Measurements from ENCODE around the gene ANAPC2. TPM values are rescaled to one million over a fixed set of nuclear protein-coding genes. Genes with fewer than 3 reads are reported as not detected.

Gene ANAPC2
- total RNA-seq, 1 donor from 2014 or later, result 74.5 TPM

DNA sequence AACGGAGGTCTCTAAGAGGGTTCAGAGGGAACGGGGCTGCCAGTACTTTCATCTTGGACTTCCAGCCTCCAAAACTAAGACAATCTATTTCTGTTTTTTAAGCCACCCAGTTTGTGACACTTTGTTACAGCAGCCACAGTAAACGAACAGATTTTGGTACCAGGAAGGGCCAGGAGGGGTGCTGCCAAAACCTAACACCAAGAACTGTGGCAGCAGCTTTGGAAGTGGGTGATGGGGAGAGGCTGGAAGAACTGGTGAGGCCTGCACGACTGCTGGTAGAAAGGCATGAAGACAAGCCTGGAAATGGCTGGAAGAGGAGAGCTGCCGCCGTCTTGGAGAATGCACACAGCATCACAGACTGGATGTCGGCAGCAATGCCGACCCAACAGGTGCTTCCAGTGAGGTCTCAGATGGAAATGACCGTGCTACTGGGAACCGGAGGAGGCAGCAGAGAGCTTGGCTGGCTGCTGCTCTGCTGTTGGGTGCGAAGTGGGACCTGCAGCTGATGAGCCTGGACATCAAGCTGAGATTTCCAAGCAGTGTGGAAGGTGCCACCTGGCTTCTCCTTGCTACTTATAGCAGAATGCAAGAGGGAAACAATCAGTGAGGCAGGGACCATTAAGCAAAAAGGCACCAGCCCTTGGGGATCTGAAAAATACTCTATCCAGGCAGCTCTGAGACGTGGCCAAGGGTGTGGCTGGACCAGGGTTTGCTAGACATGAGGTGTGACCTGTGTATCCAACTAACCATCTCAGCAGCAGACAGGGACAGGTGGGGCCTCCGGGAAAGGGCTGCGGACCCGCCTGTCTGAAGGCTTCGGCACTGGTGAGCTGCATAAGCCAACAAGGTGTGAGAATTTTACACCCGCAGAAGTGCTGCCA is 11.8 kb downstream of the ANAPC2 start:
- no peak for DNase-seq (ENCODE audit: low spot score)

DNA sequence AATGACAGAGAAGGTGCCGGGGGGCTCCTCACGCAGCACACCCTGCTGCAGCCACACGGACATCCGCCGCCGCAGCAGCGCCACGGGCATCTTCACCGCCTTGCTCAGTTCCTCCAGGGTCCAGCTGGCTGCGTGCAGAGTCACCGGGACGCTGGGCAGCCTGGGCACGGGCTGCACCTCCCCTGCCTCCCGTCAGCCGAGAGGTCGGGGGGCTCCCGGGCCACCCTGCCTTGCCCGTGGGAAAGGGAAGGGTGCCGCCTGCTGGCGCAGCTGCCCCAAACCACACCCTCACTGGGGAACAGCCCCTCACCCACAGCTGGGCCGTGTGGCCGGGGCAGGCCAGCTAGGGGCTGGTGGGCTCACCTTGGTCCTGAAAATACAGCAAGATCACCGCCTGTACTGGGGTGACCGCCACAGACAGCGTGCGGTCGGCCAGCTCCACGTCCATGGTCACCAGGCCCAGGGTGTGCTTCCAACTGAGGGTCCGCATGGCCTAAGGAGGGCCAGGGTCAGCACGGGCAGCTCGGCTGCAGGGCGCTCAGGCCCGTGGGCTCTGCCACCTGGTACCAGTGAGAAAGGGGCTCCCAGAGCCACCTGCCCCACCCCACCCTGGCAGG is 12.9 kb downstream of the ANAPC2 start:
- DNase-seq (ENCODE audit: low spot score), result no peak

DNA sequence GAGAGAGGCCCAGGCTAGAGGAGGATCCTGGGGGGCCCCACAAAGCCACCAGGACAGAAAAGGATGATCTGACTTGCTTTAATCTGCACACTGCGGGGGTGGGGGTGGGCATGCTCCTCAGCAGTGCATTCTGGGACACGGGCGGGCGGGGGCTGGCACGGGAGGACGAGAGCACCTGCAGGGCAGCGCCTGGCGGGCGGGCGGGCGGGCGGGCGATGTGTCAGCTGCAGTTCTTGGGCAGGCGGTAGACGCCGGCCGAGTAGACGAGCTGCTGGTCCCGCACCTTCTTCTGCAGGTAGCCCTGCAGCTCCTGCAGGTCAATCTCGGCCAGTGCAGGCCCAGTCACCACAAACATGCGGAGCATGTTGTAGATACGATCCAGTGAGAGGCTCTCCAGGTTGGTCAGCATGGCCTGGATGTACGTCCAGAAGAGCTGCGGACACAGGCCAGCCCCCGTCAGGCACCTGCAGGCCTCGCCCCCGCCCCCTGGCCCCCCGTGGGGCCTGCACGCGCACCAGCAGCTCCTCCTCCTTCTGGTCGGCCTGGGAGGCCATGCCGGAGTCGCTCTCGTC is 13.6 kb downstream of the ANAPC2 start:
- no peak for DNase-seq (ENCODE audit: low spot score)

DNA sequence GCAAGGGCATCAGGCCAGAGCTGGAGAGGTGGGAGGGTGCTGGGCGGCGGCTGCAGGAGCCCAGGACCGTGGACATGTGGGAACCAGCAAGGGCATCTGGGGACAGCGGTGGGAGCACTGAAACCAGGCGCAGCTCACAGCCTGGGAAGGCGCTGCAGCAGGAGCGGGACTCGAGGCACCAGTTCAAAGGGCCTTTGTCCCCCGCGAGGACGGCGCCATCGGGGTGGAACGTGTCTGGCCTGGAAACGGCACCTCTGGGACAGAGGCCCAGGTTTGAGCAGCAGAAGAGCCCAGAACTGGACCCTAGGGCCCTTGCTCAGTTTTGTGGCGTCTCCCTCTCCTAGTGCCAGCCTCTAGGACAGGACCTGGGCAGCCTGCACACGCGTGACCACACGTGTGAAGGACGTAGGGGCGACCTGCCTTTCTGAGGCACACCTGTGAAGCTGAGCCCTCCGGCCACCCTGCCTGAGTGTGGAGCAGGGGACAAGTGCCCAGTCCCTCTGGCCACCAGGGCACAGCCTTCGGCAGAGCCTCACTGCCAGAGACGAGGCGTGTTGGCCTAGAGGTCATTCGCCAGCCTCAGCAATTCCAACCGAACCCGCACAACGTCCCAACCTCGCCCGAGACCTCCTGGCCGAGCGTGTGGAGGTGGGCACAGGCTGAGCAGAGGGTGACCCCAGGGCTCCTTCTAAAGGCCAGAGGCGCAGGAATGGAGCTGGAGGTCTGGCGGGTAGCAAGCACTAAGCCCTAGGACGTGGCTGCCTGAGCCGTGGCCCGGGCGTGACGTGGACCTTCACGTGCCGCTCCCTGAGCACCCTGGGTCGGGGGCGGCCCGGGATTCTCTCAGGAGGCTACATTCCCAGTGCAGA is 14.3 kb downstream of the ANAPC2 start:
- DNase-seq (ENCODE audit: low spot score), result no peak

DNA sequence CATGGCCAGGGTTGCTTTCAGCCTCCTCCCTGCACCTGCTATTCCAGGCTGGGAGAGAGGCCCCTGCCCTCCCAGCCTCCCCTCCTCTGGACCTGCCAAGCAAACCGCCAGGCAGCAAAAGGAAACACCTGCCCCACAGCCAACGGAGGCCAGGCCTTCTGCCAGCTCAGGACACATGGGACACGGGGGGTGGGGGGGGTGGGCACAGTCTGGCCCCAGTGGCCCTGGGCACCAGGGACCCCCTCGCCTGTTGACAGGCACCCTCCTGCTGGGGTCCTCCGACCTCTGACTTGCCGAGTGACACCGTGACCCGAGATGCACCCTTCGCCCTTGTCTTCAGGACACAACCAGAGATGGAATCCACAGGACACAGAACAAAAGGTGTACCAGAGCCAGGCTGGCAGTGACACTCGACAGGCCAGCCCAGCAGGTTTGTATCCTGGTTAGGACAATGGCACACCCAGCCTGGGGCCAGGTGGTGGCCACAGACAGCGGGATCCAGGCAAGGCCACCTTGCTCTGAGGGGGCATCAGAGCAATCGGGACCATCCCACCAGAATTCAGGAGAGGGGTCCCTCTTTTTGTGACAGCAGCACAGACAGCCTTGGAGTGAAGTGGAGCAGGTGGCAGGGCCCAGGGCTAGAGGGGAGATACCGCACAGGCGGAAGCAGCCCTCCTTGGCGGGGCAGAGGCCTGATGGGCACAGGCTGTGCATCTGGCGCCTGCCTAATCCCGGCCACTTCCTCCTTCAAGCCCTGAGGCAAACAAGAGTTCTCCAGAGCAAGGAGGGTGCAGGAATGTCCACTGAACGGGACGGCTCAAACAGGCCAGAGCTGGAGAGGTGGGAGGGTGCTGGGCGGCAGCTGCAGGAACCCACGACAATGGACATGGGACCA is 15.2 kb downstream of the ANAPC2 start:
- no peak for DNase-seq (ENCODE audit: low spot score)

DNA sequence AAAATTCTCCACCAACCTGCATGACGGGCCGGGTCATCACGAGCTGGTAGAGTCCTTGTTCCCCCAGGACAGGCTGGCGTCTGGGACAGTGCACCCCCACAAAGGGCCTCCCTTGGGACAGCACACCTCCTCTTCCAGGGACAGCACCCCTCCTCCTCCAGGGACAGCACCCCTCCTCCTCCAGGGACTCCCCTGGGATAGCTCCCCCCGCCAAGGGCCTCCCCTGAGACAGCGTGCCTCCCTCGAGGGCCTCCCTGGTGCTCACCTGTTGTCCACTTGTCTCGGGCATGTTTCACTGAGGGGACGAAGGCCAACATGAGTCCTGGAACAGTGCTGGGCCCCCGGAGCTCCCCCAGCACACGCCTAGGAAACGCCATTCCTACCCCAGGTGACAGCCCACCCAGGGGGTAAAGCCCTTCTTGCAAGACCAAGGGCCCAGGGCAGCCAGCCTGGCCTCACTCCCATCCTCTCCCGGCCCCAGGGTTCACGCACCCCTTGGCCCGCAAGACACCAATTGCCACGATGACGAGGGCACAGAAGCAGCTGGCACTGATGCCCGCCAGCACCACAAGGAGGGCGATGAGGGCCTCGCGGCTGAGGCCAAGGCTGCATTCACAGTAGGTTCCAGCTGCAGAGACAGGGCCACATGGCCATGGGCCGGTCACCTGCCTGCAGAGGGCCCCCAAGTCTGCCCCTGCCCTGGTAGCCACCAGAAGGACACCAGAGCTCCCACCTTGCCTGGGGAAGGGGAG is 17.0 kb downstream of the ANAPC2 start:
- no peak for DNase-seq (ENCODE audit: low spot score)

DNA sequence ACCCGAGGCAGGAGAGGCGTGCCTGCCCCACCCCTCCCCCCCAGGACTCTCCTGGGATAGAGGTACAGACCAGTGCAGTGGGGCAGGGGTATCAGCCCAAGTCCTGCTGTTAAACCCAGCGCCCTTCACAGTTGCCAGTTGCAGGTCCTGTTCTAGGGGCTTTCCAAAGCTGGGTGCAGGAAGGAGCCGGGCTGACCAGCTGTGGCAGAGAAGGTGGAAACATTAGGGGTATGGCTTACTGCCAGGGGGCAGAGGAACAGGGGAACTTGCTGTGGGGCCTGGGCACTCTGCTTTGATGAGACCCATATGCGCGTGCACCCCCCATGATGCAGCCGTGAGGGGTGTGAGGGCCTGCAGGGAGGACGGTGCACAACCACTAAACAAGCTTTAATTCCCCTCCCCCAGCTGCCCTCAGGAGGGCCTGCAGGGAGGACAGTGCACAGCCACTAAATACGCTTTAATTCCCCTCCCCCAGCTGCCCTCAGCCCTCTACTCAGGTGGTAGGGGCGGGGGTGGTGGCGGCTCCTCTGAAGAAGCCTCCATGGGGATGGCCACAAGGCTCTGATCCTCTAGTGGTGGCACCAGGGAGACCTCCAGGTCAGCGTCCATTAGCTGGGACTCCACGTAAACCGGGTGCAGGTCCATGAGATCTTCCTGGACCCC is 17.7 kb downstream of the ANAPC2 start:
- DNase-seq (ENCODE audit: low spot score), result no peak

DNA sequence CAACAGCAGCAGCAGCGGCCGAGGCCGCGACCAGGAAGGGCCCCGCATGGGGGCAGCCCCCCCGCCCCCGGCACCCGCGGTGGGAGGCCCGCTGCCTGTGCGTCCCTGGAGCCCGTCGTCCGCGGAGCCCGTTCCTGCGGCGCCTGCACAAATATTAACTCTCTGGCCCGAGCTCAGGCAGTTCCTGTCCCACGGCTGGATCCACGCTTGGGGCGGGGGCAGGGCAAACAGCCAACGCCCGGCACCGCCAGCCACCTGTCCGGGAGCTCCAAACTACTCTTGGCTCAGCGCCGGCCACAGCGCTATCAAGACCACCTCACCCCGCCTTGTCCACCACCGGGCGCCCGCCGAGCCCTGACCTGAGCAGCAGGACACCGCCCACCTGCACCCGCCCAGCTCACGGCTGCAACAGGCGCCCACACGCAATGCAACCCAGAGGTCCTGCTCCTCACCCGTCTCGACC is 18.4 kb downstream of the ANAPC2 start, which contains the start of gene LRRC26:
Gene LRRC26 (minus strand): TSS at position 156 of the 463 bp plus-strand sequence. CDS start 108 bp downstream, at position 48.
- DNase-seq (ENCODE audit: low spot score), result no peak

DNA sequence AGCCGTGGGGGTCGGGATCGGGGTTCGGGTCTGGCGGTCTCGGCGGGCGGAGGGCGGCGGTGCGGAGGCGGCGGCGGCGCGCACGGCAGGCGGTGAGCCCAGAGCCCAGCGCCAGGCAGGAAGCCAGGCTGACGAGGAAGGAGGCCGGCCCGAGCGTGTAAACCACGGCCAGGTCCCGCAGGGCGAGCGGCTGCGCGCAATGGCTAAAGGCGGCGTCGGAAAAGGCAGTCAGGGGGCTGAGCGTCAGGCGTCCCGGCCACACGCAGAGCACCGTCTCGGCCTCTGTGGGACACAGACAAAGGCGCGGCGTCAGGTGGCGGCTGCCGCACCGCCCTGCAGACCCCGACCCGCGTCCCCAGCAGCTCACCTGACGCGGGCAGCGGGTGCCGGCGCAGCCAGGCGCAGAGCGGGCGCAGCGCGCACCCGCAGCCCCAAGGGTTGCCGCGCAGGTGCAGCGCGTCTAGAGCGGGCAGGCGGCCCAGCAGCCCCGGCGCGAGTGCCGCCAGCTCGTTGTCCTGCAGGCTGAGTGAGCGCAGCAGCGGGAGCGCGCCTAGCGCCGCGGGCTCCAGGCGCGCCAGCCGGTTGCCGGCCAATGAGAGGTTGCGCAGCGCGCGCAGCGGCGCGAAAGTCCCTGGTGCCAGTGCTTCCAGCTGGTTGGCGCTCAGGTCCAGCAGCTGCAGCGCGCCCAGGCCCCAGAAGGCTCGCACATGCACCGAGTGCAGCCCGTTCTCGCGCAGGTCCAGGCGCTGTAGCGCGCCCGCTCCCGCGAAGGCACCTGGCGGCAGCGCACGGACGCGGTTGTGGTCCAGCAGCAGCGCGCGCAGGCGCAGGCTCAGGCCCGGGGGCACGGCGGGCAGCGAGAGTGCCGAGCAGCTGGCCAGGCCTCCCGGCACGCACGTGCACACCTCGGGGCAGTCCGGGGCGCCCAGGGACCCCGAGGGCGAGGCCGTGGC is 19.2 kb downstream of the ANAPC2 start:
- no peak for DNase-seq (ENCODE audit: low spot score)

DNA sequence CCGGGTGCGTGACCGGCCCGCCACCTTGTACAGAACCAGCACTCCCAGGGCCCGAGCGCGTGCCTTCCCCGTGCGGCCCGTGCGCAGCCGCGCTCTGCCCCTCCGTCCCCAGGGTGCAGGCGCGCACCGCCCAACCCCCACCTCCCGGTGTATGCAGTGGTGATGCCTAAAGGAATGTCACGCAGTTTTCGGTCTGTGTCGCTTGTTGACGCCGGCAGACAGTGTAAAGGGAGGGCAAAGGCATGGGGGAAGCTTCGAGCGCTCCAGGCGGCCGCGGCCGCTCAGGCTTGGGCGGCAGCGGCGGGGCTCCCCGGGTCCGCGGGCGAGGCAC is 19.8 kb downstream of the ANAPC2 start:
- DNase-seq (ENCODE audit: low spot score), result no peak

DNA sequence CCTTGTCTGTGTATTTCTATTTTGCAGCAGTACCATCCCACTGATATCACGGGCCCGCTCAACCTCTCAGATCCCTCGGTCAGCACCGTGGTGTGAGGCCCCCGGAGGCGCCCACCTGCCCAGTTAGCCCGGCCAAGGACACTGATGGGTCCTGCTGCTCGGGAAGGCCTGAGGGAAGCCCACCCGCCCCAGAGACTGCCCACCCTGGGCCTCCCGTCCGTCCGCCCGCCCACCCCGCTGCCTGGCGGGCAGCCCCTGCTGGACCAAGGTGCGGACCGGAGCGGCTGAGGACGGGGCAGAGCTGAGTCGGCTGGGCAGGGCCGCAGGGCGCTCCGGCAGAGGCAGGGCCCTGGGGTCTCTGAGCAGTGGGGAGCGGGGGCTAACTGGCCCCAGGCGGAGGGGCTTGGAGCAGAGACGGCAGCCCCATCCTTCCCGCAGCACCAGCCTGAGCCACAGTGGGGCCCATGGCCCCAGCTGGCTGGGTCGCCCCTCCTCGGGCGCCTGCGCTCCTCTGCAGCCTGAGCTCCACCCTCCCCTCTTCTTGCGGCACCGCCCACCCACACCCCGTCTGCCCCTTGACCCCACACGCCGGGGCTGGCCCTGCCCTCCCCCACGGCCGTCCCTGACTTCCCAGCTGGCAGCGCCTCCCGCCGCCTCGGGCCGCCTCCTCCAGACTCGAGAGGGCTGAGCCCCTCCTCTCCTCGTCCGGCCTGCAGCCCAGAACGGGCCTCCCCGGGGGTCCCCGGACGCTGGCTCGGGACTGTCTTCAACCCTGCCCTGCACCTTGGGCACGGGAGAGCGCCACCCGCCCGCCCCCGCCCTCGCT is 20.4 kb downstream of the ANAPC2 start:
- DNase-seq (ENCODE audit: low spot score), result no peak

DNA sequence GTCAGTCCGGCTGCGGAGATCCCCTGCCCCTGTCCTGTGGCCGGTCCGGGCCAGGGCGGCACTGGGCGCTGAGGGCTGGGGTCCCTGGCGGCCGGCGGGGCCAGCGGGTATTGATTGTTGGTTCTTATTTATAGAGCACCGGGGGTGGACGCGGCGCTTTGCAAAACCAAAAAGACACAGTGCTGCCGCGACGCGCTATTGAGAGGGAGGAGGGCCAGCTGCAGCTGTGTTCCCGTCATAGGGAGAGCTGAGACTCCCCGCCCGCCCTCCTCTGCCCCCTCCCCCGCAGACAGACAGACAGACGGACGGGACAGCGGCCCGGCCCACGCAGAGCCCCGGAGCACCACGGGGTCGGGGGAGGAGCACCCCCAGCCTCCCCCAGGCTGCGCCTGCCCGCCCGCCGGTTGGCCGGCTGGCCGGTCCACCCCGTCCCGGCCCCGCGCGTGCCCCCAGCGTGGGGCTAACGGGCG is 21.0 kb downstream of the ANAPC2 start:
- no peak for DNase-seq (ENCODE audit: low spot score)

DNA sequence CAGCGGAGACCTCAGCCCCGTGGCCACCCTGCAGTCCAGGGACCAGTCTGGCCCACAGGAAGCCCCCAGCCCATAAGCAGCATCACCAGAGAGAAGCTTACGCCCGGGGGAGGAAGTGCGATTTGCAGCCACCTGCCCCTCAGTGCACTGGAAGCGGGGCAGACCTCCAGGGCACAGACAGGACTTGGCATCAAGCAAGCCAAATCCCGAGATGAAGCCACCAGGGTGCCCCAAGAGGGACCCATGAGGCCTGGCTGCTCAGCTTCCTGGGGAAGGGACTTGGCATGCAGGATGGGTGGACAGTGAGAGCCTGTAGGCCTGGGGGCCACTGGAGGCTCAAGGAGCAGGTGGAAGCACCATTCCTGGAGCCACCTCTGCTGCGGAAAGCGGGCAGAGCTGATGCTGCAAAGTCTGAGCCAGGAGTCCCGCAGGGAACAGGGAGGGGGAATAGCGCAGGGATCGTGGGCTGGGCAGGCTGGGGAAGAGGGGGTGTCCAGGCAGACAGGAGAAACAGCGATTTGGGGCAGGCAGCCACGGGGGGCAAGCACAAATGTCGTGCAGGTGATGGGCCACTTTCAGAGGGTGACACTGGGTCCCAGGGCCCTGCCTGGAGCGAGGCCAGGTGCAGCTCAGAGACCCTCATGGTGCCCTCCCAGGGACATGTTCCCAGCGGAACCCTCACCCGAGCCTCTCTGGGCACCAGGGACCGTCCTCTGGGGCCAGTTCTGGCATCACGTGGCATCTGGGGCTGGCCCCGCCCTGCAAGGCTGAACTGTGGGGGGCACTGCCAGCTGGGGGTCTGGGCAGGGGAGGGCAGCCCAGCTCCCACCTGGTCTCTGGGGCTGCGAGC is 21.8 kb downstream of the ANAPC2 start:
- no peak for DNase-seq (ENCODE audit: low spot score)

DNA sequence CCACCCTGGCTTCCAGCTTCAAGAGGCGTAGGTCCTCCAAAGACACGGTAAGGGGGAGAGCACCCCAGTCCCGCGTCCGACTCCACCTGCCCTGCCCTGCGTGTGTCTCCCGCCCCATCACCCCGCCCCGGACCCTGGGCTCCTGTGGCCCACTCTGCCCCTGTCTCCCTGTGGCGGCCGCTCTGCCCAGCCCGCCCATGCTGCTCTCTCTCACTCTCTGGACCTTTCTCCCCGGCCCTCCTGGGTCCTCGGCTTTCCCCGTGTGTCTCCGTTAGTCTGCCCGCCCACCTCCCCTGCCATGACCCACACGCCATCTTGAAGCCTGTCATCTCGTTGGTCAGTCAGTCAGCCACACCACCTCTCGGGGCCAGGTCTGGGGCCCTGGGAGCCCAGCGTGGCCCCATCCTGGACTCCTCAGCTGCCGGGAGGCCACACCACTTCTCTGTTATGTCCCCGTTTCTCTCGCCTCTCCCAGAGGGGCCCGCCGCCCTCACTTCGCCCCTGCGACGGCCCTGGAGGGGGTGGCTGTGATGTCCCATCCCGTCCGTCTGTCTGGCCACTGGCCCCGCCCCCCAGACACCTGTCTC is 23.0 kb downstream of the ANAPC2 start:
- no peak for DNase-seq (ENCODE audit: low spot score)

DNA sequence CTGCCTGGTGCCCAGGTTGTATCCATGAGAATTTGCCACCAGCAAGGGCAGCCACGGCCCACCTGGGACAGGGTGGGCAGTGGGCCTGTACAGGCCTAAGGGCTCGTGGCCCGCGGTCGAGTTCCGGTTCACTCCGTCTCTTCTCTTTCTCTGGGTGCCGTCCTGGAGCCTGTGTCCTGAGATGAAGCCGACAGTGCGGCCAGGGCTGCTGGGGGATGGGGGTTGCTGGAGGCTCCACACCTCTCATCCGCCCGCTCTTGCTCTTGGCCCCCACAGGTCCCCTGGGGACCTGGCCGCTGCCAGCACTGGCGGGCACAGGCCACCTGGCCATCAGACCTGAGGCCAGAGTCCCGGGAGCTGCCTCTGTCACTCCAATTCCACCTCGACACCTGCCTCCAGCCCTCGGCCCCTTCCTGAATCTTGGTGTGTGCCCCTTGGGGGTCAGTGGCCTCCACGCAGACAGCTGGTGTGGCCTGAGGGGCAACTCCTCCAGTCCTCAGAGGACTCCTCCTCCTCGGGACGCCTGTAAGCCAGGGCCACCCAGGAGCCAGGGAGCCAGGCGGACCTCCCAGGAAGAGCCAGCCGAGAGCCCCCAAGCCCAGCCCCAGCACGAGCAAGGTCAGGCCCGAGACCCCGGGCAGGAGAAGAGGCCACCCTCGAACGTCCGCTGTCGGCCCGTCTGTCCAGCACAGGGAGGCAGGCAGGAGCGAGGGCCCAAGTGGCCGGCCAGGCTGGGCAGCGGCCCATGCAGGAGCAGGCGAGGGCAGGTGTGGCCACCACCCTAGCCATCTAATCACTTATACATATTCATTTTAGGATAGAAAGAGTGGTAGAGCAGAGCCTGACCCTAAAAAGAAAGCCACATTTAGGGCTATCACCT is 23.8 kb downstream of the ANAPC2 start:
- no peak for DNase-seq (ENCODE audit: low spot score)

Data from ureter (tissue), 1 donor.